Naive B cell (primary cell): ENCODE measurements around the gene GHR. TPM values are rescaled to one million over a fixed set of nuclear protein-coding genes. Genes with fewer than 3 reads are reported as not detected.
A peak's percentile ranks its signal among the peaks of the same experiment; 100 is the strongest.
"Not testable (repeated sequence)": the region's sequence is repeated elsewhere in the genome, so short reads cannot be mapped to it uniquely, and the experiment has no call there.

Experiments used
- ATAC-seq, 2 donors: fragments of 150-1000 bp; cut with Tn5 transposase; 2 replicates each; pipeline ENCODE4 v1.10.0; 2021; ENCODE audit warnings: low read depth in 2 of 2, mild to moderate bottlenecking in 2 of 2, moderate library complexity in 2 of 2
- DNase-seq: peaks from one replicate; pipeline ENCODE4 v3.0.0; 2022
- H3K27ac Mint-ChIP-seq, 6 donors: one replicate each; pipeline ENCODE4 v1.8.0; 2020 to 2022; ENCODE audit warnings: mild to moderate bottlenecking in 6 of 6, mixed read lengths in 6 of 6, moderate library complexity in 5 of 6, inconsistent platforms in 2 of 6
- H3K27me3 Mint-ChIP-seq, 3 donors: one replicate each; pipeline ENCODE4 v1.8.0; 2021 to 2022; ENCODE audit warnings: mixed read lengths in 3 of 3, mild to moderate bottlenecking in 1 of 3
- H3K36me3 Mint-ChIP-seq, 2 donors: one replicate each; pipeline ENCODE4 v1.8.0; 2020 to 2022; ENCODE audit warnings: mixed read lengths in 2 of 2, inconsistent platforms in 1 of 2, mild to moderate bottlenecking in 1 of 2
- H3K4me1 Mint-ChIP-seq, 3 donors: one replicate each; pipeline ENCODE4 v1.8.0; 2020 to 2022; ENCODE audit warnings: mixed read lengths in 3 of 3, inconsistent platforms in 1 of 3, mild to moderate bottlenecking in 1 of 3, moderate library complexity in 1 of 3
- H3K4me3 Mint-ChIP-seq, 8 donors: one replicate each; pipeline ENCODE4 v1.8.0; 2020 to 2022; ENCODE audit warnings: mild to moderate bottlenecking in 8 of 8, mixed read lengths in 8 of 8, moderate library complexity in 8 of 8, inconsistent platforms in 2 of 8
- H3K9me3 Mint-ChIP-seq, 7 donors: one replicate each; pipeline ENCODE4 v1.8.0; 2020 to 2022; ENCODE audit warnings: mixed read lengths in 7 of 7, mild to moderate bottlenecking in 5 of 7, inconsistent platforms in 2 of 7, moderate library complexity in 1 of 7
- polyA plus RNA-seq, 6 donors: library from polyadenylated mRNA; unstranded; fragments of 300-500 nt; fragmentation: Illumina TruSeq; gene quantifications; one replicate each; pipeline ENCODE4 v1.2.3, GENCODE V29; 2021; ENCODE audit warnings: low read depth in 6 of 6

Gene GHR
- polyA plus RNA-seq, 6 donors from 2014 or later = not detected

DNA sequence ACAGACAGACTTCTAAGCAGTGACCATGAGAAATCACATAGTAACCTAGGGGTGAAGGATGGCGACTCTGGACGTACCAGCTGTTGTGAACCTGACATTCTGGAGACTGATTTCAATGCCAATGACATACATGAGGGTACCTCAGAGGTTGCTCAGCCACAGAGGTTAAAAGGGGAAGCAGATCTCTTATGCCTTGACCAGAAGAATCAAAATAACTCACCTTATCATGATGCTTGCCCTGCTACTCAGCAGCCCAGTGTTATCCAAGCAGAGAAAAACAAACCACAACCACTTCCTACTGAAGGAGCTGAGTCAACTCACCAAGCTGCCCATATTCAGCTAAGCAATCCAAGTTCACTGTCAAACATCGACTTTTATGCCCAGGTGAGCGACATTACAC lies 295.4 kb downstream of the GHR start:
- no peaks in the 10 kb centered on the region for H3K36me3 Mint-ChIP-seq
- DNase-seq = no peak
- ATAC-seq = peak; percentile 36 to 42
- H3K27me3 Mint-ChIP-seq = peaks cover 4 to 26% (median 18%) of the 10 kb centered on the region in 3 donors
- H3K27ac Mint-ChIP-seq = no peak overlapping the region
- H3K4me3 Mint-ChIP-seq = no peak overlapping the region
- peaks cover 7 to 10% (median 9%) of the 10 kb centered on the region in 3 donors for H3K4me1 Mint-ChIP-seq
- H3K9me3 Mint-ChIP-seq = no peaks in the 10 kb centered on the region

DNA sequence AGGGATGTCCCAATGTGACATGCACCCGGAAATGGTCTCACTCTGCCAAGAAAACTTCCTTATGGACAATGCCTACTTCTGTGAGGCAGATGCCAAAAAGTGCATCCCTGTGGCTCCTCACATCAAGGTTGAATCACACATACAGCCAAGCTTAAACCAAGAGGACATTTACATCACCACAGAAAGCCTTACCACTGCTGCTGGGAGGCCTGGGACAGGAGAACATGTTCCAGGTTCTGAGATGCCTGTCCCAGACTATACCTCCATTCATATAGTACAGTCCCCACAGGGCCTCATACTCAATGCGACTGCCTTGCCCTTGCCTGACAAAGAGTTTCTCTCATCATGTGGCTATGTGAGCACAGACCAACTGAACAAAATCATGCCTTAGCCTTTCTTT lies 295.8 kb downstream of the GHR start:
- DNase-seq (no peak), ATAC-seq (no peak)
- no peaks in the 10 kb centered on the region for H3K36me3 Mint-ChIP-seq
- no peaks in the 10 kb centered on the region for H3K9me3 Mint-ChIP-seq
- peaks cover 6 to 29% (median 19%) of the 10 kb centered on the region in 3 donors for H3K27me3 Mint-ChIP-seq
- no peak overlapping the region for H3K4me3 Mint-ChIP-seq
- peak overlapping the region in 1 of 6 donors; percentile 62 for H3K27ac Mint-ChIP-seq
- peaks cover 7 to 10% (median 9%) of the 10 kb centered on the region in 3 donors for H3K4me1 Mint-ChIP-seq

DNA sequence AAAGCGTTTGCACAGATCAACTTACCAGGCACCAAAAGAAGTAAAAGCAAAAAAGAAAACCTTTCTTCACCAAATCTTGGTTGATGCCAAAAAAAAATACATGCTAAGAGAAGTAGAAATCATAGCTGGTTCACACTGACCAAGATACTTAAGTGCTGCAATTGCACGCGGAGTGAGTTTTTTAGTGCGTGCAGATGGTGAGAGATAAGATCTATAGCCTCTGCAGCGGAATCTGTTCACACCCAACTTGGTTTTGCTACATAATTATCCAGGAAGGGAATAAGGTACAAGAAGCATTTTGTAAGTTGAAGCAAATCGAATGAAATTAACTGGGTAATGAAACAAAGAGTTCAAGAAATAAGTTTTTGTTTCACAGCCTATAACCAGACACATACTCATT lies 297.0 kb downstream of the GHR start:
- Mint-ChIP-seq H3K36me3 (no peaks in the 10 kb centered on the region), H3K4me1 (peaks cover 7 to 10% (median 9%) of the 10 kb centered on the region in 3 donors), H3K9me3 (no peaks in the 10 kb centered on the region), H3K27me3 (peaks cover 6 to 29% (median 19%) of the 10 kb centered on the region in 3 donors), H3K27ac (no peak overlapping the region), H3K4me3 (no peak overlapping the region)
- ATAC-seq (no peak), DNase-seq (no peak)

DNA sequence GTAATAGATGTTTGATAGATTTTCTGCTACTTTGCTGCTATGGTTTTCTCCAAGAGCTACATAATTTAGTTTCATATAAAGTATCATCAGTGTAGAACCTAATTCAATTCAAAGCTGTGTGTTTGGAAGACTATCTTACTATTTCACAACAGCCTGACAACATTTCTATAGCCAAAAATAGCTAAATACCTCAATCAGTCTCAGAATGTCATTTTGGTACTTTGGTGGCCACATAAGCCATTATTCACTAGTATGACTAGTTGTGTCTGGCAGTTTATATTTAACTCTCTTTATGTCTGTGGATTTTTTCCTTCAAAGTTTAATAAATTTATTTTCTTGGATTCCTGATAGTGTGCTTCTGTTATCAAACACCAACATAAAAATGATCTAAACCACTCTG lies 298.2 kb downstream of the GHR start:
- DNase-seq (no peak), ATAC-seq (no peak)
- Mint-ChIP-seq H3K27ac (no peak overlapping the region), H3K36me3 (no peaks in the 10 kb centered on the region), H3K27me3 (peaks cover 6 to 40% (median 24%) of the 10 kb centered on the region in 3 donors), H3K9me3 (no peaks in the 10 kb centered on the region), H3K4me1 (peaks cover 7 to 10% (median 9%) of the 10 kb centered on the region in 3 donors), H3K4me3 (no peak overlapping the region)

DNA sequence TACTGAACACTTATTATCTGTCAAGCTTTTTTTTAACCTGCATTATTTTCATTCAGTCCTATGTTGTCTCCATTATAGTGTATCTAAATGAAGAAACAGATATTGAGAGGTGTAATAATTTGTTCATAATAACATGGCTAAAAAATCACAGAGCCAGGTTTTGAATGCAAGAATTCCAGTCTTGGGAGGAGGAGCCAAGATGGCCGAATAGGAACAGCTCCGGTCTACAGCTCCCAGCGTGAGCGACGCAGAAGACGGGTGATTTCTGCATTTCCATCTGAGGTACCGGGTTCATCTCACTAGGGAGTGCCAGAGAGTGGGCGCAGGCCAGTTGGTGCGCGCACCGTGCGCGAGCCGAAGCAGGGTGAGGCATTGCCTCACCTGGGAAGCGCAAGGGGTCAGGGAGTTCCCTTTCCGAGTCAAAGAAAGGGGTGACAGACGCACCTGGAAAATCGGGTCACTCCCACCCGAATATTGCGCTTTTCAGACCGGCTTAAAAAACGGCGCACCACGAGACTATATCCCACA lies 311.4 kb downstream of the GHR start:
- not testable (repeated sequence) for H3K4me1 Mint-ChIP-seq, H3K9me3 Mint-ChIP-seq, H3K27ac Mint-ChIP-seq, H3K27me3 Mint-ChIP-seq, H3K4me3 Mint-ChIP-seq, H3K36me3 Mint-ChIP-seq, ATAC-seq, DNase-seq

DNA sequence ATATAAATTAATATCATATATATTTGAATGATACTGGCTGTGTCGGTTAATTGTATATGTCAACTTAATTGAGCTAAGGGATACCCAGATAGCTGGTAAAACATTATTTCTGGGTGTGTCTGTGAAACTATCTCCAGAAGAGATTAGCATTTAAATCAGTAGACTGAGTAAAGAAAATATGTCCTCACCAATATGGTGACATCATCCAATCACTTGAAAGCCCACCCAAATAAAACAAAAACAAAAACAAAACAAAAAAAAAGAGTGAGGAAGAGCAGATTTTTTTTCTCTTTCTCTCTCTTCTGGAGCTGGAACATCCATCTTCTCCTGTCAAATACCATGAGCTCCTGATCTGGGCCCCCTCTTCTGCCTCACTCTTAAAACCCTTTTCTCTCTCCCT lies 317.7 kb downstream of the GHR start:
- Mint-ChIP-seq H3K27ac (no peak overlapping the region), H3K36me3 (no peaks in the 10 kb centered on the region), H3K4me3 (no peak overlapping the region), H3K27me3 (peaks cover 0 to 8% (median 4%) of the 10 kb centered on the region in 3 donors), H3K9me3 (peaks cover 0 to 10% (median 3%) of the 10 kb centered on the region in 7 donors), H3K4me1 (no peaks in the 10 kb centered on the region)
- ATAC-seq = no peak
- DNase-seq = no peak

DNA sequence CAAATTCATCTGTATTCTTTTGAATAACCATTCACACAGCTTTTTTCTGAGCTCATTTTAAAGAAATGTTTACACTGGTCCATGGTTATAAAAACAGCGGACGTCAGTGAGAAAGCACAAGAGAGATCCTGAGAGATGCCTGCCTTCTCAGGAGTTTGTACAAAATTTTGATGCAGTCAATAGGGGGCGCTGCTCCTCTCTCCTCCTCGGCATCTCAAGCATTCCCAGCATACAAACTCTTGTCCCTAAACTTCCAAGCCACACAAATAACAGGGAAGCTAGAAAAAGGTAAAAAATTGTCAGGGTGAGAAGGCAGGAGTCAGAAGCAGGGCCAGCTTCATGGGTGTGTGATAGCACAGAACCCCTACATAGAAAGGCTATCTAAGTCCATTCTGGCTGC lies 322.2 kb downstream of the GHR start:
- H3K4me3 Mint-ChIP-seq = no peak overlapping the region
- no peak for ATAC-seq
- no peak overlapping the region for H3K27ac Mint-ChIP-seq
- peaks cover 0 to 12% (median 2%) of the 10 kb centered on the region in 7 donors for H3K9me3 Mint-ChIP-seq
- DNase-seq = no peak
- H3K27me3 Mint-ChIP-seq = peaks cover 0 to 8% (median 4%) of the 10 kb centered on the region in 3 donors
- no peaks in the 10 kb centered on the region for H3K36me3 Mint-ChIP-seq
- no peaks in the 10 kb centered on the region for H3K4me1 Mint-ChIP-seq

DNA sequence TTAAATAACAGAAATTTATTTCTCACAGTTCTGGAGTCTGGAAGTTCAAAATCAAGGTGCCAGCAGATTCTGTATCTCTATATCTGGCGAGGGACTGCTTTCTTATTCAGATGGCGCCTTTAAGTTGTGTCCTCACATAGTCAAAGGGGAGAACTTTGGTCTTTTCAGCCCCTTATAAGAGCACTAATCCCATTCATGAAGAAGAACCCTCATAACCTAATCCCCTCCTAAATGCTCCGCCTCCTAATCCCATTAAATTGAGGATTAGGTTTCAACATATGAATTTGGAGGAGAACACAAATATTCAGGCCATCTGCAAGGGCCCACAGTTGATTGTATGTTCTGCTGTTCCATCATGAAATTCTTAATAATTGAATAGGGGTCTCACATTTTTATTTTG lies 322.6 kb downstream of the GHR start:
- Mint-ChIP-seq H3K36me3 (no peaks in the 10 kb centered on the region), H3K27me3 (peaks cover 0 to 7% (median 4%) of the 10 kb centered on the region in 3 donors), H3K27ac (peak overlapping the region in 1 of 6 donors; percentile 66), H3K4me3 (no peak overlapping the region), H3K4me1 (no peaks in the 10 kb centered on the region), H3K9me3 (peaks cover 0 to 12% (median 2%) of the 10 kb centered on the region in 7 donors)
- DNase-seq = no peak
- ATAC-seq = no peak

DNA sequence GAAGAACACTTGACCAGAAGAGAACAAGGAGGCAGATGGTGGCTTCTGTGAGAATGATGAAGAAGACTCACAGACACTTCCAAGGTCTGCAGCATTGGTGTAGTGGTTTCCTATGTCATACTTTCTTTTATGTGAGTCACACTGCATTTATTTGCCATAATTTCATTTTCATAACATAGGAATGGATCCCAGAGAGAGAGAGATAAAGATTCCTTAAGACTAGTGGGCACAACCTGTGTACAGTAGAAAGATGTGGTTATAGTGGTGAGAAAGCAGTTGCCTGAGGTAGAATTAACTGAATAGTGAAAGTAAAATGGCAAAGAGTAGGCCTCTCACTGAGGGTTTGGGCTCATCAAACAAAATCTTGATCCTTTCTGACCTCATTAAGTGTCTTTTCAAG lies 325.8 kb downstream of the GHR start:
- DNase-seq (no peak), ATAC-seq (no peak)
- no peaks in the 10 kb centered on the region for H3K27me3 Mint-ChIP-seq
- H3K27ac Mint-ChIP-seq = no peak overlapping the region
- H3K9me3 Mint-ChIP-seq = peaks cover 0 to 2% (median 0%) of the 10 kb centered on the region in 7 donors
- H3K4me1 Mint-ChIP-seq = no peaks in the 10 kb centered on the region
- H3K4me3 Mint-ChIP-seq = no peak overlapping the region
- no peaks in the 10 kb centered on the region for H3K36me3 Mint-ChIP-seq

DNA sequence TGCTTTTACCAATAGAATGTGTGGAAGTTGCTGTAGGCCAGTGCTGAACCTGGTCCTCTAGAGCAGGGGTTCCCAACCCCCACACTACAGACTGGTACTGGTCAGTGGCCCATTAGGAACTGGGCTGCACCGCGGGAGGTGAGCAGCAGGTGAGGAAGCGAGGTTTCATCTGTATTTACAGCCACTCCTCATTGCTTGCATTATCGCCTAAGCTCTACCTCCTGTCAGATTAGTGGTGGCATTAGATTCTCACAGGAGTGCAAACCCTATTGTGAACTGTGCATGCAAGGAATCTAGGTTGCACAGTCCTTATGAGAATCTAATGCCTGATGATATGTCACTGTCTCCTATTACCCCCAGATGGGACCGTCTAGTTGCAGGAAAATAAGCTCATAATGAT lies 327.3 kb downstream of the GHR start:
- H3K27me3 Mint-ChIP-seq = no peaks in the 10 kb centered on the region
- ATAC-seq (no peak), DNase-seq (no peak)
- peaks cover 0 to 2% (median 0%) of the 10 kb centered on the region in 7 donors for H3K9me3 Mint-ChIP-seq
- no peaks in the 10 kb centered on the region for H3K4me1 Mint-ChIP-seq
- H3K4me3 Mint-ChIP-seq = no peak overlapping the region
- H3K27ac Mint-ChIP-seq = no peak overlapping the region
- H3K36me3 Mint-ChIP-seq = no peaks in the 10 kb centered on the region

DNA sequence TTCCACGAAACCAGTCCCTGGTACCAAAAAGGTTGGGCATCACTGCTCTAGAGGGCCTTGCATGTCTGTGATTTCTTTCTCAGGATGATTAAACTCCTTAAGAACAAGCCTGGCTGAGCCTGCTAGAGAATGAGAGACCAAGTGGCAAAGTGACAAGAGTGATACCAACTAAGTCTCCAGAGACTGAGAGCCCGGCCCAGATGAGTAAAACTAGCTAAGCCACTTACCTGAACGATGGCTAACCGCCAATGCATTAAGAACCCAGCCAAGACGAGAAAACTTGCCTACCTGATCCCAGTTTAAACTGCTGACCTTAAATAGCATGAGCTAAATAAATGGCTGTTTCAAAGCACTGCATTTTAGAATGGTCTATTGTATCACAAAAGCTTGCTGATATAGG lies 327.8 kb downstream of the GHR start:
- H3K4me3 Mint-ChIP-seq = no peak overlapping the region
- ATAC-seq (no peak), DNase-seq (no peak)
- H3K27me3 Mint-ChIP-seq = no peaks in the 10 kb centered on the region
- H3K36me3 Mint-ChIP-seq = no peaks in the 10 kb centered on the region
- H3K27ac Mint-ChIP-seq = no peak overlapping the region
- peaks cover 0 to 2% (median 0%) of the 10 kb centered on the region in 7 donors for H3K9me3 Mint-ChIP-seq
- no peaks in the 10 kb centered on the region for H3K4me1 Mint-ChIP-seq

DNA sequence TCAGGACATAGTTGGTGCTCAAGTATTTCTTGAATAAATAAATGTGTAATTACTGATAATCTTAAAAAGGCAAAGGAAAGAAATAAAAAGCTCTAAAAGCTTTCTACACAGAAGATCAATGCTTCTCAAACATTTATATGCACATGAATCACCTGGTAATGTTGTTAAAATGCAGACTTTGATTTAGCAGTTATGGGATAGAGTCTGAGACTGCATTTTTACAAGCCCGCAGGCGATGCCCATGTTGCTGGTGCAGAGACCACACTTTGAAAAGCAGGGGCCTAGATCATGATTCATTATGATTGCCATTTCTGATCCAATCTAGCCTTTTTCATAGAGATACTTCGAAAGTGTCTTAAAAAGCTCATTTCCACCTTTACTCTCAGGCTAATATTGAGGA lies 329.9 kb downstream of the GHR start:
- H3K9me3 Mint-ChIP-seq = peaks cover 0 to 2% (median 0%) of the 10 kb centered on the region in 7 donors
- no peak overlapping the region for H3K4me3 Mint-ChIP-seq
- H3K36me3 Mint-ChIP-seq = no peaks in the 10 kb centered on the region
- DNase-seq (no peak), ATAC-seq (no peak)
- peaks cover 0 to 6% (median 0%) of the 10 kb centered on the region in 3 donors for H3K27me3 Mint-ChIP-seq
- no peak overlapping the region for H3K27ac Mint-ChIP-seq
- peaks cover 8 to 11% (median 10%) of the 10 kb centered on the region in 3 donors for H3K4me1 Mint-ChIP-seq

DNA sequence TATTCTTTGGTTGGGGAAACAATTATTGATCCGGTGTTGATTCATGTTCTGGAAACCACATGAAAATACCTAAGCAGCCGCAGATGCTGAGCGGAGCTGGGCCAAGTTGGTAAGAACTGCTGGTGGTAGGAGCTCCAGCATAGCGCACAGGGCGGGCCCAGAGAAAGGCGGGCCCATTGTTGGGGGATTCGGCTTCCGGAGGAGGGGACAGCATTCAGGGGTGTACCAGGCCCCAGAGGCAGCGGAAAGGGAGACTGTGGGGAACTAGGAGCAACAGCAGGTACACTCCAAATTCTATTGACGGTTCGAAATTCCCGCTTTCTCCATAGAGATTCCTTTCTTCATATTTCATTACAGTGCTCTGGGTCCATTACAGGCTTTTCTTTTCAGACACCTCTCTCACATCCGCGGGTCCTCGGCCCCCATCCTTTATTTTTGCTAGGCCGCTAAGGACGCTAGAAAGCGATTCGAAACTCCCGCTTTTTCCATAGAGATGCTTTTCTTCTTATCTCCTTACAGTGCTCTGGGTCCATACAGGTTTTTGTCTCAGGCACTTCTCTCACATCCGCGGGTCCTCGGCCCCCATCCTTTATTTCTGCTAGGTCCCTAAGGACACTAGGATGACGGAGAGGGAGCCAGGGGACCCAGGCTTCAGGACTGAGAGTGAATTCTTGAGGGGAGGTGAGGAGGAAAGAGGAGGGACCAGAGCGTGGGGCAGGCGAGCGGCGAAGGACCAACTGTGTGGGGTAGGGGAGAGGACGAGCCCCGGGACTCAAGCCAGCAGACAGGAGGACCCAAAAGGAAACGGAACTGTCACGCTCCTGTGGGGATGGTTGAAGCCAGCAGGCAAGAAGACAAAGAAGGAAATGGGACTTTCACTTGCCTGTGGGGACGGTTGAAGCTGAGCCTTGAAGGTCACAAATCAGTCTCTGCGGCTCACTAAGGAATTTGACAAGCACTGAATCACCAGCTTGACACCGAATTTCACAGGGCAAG lies 333.7 kb downstream of the GHR start, which contains the start of gene CCDC152:
TSS of gene CCDC152 (plus strand) at position 213 of the 996 bp plus-strand sequence. CDS start 2,304 bp downstream, outside the sequence.
- peaks cover 0 to 6% (median 0%) of the 10 kb centered on the region in 3 donors for H3K27me3 Mint-ChIP-seq
- no peaks in the 10 kb centered on the region for H3K36me3 Mint-ChIP-seq
- peak within 1 kb of the TSS in 5 of 6 donors; percentile 14 to 81 (median 71) for H3K27ac Mint-ChIP-seq
- no peaks in the 10 kb centered on the region for H3K9me3 Mint-ChIP-seq
- ATAC-seq (peak; percentile 78 to 87), DNase-seq (peak; percentile 7)
- peak within 1 kb of the TSS; percentile 74 to 92 (median 87) for H3K4me3 Mint-ChIP-seq
- H3K4me1 Mint-ChIP-seq = peaks cover 8 to 11% (median 10%) of the 10 kb centered on the region in 3 donors

DNA sequence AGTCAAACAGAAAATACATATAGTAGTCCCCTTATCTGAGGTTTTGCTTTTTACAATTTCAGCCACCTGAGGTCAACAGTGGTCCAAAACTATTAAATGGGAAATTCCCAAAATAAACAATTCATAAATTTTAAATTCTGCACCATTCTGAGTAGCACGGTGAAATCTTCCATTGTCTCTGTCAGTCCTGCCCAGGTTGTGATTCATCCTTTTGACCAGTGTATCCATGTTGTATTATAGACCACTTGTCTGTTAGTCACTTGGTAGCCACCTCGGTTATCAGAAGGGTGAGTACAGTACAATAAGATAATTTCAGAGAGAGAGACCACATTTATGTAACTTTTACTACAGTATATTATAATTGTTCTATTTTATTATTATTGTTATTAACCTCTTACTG lies 336.2 kb downstream of the GHR start:
- DNase-seq (no peak), ATAC-seq (no peak)
- no peaks in the 10 kb centered on the region for H3K36me3 Mint-ChIP-seq
- no peak overlapping the region for H3K27ac Mint-ChIP-seq
- H3K9me3 Mint-ChIP-seq = no peaks in the 10 kb centered on the region
- no peak overlapping the region for H3K4me3 Mint-ChIP-seq
- peaks cover 8 to 11% (median 10%) of the 10 kb centered on the region in 3 donors for H3K4me1 Mint-ChIP-seq
- H3K27me3 Mint-ChIP-seq = peaks cover 0 to 6% (median 0%) of the 10 kb centered on the region in 3 donors
